Measurements from ENCODE around the gene MRTO4.
"Not testable (repeated sequence)": the region's sequence is repeated elsewhere in the genome, so short reads cannot be mapped to it uniquely, and the experiment has no call there.

The MRTO4 gene

DNA sequence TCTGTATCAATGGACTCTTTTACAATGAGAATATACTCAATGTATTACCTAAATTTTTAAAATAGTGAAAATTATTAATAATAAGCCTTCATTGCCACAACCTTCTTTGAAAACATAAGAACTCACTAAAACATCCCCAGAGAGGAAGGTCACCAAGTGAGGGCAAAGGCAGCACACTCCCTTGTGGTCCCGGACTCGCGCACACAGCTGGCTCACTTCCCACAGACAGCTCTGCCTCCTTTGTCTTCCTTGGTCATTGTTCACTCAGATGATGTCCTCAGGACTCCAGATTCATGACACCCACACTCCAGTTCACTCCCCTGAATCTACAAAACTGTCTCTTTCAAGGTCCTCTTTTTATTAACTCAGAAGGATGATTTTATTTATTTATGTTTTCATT is 22.4 kb upstream of the MRTO4 start:
- DNase-seq, result no peak

- DNase-seq, result no peak
Measured at GRCh38 chr1:19229828-19230325, 21.7 kb upstream of the MRTO4 start.

DNA sequence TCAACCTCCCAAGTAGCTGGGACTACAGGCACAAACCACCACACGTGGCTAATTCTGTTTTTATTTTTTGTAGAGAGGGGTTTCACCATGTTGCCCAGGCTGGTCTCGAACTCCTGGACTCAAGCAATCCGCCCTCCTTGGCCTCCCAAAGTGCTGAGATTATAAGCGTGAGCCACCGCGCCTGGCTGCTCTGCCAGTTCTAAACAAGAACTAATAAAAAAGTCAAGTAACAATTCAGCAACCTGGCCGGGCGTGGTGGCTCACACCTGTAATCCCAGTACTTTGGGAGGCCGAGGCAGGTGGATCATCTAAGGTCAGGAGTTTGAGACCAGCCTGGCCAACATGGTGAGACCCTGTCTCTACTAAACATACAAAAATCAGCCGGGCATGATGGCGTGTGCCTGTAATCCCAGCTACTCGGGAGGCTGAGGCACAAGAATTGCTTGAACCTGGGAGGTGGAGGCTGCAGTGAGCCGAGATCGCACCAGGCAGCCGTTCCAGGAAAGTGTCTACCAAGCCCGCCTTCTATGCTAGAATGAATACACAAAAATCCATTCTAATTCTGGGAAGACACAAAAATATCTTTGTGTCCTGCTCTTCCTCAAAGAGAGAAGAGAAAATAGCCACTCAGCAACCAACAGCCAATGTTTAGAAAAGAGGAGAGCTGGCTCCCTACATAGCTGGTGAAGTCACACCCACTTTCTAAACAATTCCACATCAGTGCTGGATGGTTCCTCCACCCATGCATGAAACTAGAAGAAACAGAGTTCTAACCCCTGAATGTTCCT is 19.7 kb upstream of the MRTO4 start:
- DNase-seq, result not testable (repeated sequence)

GRCh38 chr1:19232524-19232846 is 19.1 kb upstream of the MRTO4 start:
- DNase-seq, result no peak

DNA sequence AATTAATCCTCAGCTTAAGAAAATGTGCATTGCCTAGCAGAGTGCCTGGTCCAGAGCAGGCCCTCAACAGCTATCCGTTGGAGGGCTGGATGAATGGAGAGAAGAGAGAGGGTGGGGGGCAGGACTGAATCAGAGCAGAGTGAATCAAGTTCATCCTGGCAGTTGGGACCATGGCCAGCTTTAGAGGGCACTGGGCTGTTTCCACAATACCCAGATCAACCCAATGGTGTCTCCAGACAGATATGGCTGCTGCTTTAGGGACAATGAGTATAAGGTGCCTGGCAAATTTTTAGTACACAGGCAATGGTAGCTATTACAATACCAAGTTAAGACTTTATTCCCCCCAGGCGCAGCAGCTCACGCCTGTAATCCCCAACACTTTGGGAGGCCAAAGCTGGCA is 17.4 kb upstream of the MRTO4 start:
- DNase-seq, result no peak

- DNase-seq, result no peak
Measured at GRCh38 chr1:19239876-19240275, 11.7 kb upstream of the MRTO4 start.

DNA sequence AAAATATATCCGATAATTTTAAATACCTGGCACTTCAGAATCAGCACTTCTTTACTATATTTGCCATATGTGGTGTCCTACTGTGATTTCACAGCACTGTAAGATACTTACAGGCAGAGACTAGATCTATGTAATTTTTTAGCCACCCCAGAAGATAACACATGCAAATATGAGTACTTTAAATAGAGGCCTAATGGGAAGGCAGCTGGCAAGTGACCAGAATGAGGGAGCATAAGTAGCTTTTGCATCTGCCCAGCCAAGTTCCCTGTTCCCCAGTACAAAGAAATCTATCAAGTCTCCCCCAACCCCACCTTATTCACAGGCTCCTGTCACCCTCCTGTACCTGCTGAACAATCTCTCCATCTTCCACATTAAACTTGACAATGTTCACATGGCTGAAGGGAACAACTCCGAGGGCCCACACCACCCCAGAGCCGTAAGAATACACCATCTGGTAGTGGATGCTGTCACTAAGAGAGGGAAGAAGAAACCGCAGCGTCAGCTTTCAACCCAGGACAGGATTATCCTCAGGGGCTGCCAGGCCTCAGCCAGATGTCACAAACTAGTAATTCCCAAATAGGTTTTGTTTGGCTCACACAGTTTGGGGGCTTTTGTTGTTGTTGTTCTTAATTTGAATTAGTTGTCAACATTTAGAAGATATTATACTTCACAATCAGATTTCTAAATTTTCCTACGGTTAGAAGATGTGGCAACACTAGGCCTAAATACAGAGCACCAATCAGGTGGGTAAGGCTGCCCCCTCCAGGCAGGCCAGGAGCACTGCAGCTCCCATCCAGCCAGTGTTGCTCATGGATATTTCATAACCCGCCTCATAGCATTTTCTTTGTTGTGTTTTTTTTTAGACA is 10.7 kb upstream of the MRTO4 start:
- peak; percentile 66 for DNase-seq

DNA sequence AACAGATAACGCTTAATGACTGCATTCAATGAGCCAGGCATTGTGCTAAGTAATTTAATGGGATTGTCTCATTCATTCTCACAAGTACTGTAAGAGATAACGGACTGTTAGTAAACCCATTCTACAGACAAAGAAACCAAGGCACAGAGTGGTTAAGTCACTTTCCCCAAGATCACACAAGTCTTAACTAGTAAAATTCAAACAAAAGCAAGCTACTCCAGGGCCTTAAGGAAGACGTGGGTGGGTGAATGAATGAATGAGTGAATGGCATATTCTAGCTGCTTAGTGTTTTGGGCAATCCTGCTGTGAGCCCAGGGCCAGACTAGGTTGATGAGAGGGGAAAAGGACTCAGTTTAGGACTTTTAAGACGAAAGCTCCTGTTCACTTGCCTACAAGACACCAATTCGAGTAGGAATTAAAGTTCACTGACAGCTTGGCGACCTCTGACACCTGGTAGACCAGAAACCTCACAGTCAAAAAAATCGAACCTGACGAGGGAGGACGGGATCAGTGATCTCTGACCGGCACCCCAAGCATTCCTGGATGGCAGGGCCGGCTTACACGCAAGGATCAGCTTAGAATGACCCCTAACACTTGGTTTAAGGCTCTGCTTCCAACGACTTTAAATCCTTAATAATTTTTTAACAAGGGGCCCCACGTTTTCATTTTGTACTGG is 838 bp upstream of the MRTO4 start:
- no peak for DNase-seq

DNA sequence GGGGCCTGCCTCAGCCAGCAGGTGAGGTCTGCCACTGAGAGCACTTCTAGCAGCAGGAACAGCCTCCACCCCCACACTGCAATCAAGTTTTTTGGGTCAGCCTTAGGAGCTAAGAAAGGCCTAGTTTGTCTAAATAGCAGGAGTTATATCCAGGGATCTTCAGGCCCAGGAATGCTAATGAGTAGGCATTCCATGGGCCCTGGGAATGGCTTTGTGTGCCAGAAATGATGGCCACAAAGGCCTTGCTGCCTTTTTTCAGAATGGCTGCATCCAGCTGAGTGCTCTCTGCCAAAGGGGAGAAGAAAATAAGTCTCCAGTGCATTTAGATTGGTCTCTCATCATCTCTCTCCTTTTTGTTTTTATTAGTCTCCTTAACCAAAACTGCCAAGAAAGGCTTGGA is 2.8 kb downstream of the MRTO4 start:
- DNase-seq, result no peak

DNA sequence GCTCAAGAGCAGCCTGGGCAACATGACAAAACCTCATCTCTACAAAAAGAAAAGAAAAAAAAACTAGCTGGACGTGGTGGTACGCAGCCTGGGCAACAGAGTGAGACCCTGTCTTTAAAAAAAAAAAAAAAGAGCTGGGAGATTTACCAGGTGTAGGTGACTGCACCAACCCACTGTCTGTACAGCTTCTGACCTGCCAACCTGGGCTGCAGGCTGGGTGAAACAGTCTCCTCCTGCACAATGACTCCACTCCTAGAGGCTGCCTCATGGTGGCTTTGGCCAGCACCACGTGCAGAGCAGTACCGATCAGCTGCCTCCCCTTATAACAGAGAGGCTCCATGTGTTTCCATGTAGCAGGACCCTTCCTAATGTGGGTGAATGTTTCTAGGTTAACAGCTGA is 3.7 kb downstream of the MRTO4 start:
- DNase-seq, result no peak

GRCh38 chr1:19256301-19256700 is 4.7 kb downstream of the MRTO4 start:
- DNase-seq, result not testable (repeated sequence)

DNA sequence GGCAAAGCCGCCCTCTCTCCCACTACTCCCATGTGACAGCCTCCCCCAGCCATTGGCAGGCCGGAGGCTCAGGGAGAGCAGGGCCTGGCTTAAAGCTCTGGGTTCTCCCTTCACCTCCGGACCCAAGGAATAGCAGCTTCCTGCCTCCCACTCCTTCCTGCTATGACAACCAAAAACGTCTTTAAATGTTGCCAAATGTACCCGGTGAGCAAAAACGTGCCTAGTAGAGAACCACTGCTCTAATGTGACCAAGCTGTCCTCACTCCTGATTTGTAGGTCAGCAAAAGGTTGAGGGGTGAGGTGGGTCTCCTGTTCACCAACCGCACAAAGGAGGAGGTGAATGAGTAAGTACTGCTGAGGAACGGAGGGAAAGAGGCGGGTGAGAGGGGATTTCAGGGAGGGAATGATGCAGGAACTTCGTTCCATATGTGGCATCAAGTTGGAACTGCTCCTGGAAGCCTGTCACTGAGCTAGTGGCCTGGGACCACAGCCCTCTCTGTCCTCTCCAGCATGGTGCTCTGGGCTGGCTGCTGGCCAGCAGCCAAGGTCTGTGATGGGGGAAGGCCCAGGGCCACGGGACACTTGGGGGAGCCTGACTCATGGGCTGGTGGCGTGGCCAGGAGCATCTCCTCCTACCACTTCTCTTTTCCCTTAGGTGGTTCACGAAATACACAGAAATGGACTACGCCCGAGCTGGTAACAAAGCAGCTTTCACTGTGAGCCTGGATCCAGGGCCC is 5.7 kb downstream of the MRTO4 start:
- DNase-seq, result peak; percentile 30

- DNase-seq, result no peak
Measured at GRCh38 chr1:19258353-19258752, 6.7 kb downstream of the MRTO4 start.

DNA sequence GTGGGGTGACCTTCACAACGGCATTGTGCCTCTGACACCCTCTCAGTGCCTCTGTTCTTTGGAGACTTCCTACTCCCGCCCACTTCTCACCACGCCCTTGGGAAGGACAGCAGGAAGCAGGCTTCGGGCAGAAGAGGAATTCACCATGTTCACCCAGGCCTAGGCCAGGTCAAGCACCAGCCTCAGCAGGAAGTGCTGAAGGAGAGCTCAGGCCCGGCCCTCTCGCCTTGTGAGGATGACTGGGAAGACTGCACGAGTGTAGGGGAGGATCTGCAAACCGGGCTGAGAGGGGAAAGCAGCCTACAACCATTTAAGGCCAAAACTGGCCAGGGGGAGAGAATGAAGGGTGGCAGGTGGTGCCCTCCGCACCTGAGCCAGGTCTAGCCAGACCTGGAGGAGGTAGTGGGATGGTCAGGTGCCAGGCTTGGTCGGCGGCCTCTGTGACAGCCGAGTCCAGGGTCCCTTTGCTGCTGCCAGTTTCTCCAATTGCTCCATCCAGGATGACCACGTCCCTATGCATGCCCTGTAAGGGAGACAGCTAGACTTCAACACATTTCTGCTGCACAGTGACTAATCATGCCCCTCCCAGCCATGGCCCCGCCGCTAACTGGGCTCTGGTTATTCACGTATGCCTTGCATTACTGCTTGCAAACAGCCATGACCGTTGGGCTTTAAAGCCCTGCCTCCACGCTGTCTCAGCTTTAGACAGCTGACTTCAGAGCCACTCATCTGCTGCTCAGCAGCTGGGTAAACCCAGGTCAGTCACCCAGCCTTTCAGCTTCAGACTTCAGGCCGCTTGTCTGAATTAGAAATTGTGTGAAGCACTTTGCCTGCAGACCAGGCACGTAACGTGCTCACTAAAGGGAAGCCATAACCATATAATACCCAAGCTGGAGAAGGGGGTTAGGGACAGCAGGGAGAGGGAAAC is 8.9 kb downstream of the MRTO4 start:
- no peak for DNase-seq

GRCh38 chr1:19262047-19262446 is 10.4 kb downstream of the MRTO4 start:
- DNase-seq, result no peak

DNA sequence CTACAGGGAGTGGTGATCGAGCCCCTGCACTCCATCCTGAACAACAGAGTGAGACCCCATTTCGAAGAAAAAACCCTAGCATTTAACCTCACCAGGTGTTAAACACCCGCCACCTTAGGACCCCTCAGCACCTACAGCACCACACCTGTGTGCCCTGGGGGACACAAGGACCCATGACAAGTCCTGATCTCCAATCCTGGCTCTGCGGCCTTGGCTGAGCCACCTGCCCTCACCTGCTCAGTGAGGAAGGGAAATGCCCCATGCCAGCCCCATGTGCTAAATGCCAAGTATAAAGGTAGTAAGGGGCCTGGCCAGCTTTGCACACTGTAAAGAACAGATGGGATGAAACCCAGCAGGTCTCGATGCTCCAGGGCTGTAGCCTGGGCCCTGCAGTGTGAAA is 11.1 kb downstream of the MRTO4 start:
- DNase-seq, result no peak

GRCh38 chr1:19268445-19268844 is 16.8 kb downstream of the MRTO4 start:
- no peak for DNase-seq

DNA sequence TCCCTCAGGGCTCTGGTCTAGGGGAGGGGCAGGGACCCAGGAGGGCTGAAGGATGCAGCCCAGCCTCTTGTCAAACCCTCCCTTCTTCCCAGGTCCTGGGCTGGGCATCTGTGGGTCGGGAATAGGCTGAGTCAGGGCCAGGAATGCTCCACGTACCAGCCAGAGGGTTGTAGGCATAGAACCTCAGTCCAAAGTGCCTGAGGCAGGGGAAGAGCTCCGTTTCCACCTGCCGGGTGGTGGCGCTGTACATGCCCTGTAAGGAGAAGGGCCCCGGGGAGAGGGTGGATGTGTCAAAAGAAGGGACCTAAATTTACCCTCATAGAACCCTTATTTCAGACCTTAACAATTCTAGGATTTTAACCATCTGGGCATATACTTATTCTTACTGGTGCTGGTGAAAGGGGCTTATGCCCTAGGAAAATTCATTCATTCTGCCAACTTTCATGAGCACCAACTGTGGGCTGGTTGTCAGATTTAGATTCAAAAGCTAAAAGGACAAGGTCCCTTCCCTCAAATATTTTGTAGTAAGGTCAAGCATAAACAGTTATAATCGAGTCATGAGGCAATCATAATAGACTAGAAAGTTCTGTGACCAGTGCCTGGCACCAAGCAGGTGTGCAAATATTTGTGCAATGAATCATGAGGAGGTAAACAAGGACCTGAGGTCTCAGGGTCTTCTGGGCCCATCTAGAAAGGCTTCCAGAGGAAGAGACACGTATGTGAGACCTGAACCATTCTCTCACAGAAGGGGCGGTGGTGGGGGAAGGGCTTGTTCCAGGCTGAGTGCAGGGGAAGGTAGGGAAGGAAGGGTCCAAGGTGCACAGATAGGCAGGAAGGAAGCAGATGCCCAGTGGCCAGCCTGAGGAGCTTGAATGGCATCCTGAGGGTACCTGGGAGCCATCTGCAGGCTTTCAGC is 18.1 kb downstream of the MRTO4 start:
- not testable (repeated sequence) for DNase-seq

DNA sequence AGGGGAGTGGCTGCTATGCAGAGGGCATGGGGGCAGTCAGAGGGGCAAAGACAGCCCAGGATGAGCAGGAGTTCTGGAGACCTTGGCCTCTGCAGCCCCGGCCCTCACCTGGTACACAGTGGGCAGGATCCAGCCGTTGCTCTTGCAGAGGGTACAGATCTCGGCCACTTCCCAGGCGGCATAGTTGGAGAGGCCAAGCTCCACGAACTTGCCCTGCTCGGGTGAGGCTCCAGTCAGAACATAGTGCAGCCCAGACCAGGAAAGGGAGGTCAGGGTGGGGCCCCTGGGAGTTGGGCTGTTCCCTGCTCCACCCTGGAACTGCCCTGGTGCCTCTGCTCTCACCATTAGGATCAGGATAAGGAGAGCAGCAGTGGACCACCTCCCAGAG is 18.7 kb downstream of the MRTO4 start:
- not testable (repeated sequence) for DNase-seq

- DNase-seq, result no peak
Measured at GRCh38 chr1:19272064-19272463, 20.5 kb downstream of the MRTO4 start.

Measured in stimulated activated CD4-positive, alpha-beta T cell treated with anti-CD3 and anti-CD28 coated beads, Interleukin-1b, Interleukin-23, amount 100 ng/mL, for 48 hours (primary cell).